Renal cortical epithelial cell (primary cell): ENCODE measurements around the gene PCDHGA7. TPM values are rescaled to one million over a fixed set of nuclear protein-coding genes. Genes with fewer than 3 reads are reported as not detected.
A peak's percentile ranks its signal among the peaks of the same experiment; 100 is the strongest.
"Not testable (repeated sequence)": the region's sequence is repeated elsewhere in the genome, so short reads cannot be mapped to it uniquely, and the experiment has no call there.

Source experiments
- DNase-seq: peaks from one replicate; pipeline ENCODE4 v3.0.0-alpha.2; 2011; ENCODE audit warnings: low read depth
- total RNA-seq: library from RNA; depleted of rRNA; stranded (reverse); fragments of >200 nt; gene quantifications from 2 replicates; pipeline ENCODE4 v1.2.3, GENCODE V29; 2014

PCDHGA7 gene
- total RNA-seq, 1 donor from 2014 or later, result 2.3 TPM

GRCh38 chr5:141430332-141431113 is 48.0 kb downstream of the PCDHGA7 start, which contains the start of gene PCDHGA12:
Gene PCDHGA12 (plus strand): TSS chr5:141430507. CDS start chr5:141430760, 253 bp downstream.
- DNase-seq, result peak; percentile 45

- no peak for DNase-seq
Measured at GRCh38 chr5:141431286-141431685, 48.7 kb downstream of the PCDHGA7 start.

- DNase-seq, result not testable (repeated sequence)
Measured at GRCh38 chr5:141432308-141432707, 49.8 kb downstream of the PCDHGA7 start.

GRCh38 chr5:141432726-141433125 is 50.2 kb downstream of the PCDHGA7 start:
- not testable (repeated sequence) for DNase-seq

- no peak for DNase-seq
Measured at GRCh38 chr5:141434006-141434405, 51.5 kb downstream of the PCDHGA7 start.

Other genes with a start within 250 kb of the PCDHGA7 start
- 0.35 and 10.0 TPM in 2 replicates for gene PCDHB5, start 247.5 kb upstream of the PCDHGA7 start, total RNA-seq
- gene PCDHB6, start 232.7 kb upstream of the PCDHGA7 start, total RNA-seq, result 0.17 and 0.40 TPM in 2 replicates
- gene PCDHB7, start 210.1 kb upstream of the PCDHGA7 start, total RNA-seq, result under 0.01 and 0.85 TPM in 2 replicates
- 0.17 and 0.55 TPM in 2 replicates for gene PCDHB8, start 205.0 kb upstream of the PCDHGA7 start, total RNA-seq
- 0.17 and 1.4 TPM in 2 replicates for gene PCDHB16, start 200.4 kb upstream of the PCDHGA7 start, total RNA-seq
- 0.17 and 0.60 TPM in 2 replicates for gene PCDHB9, start 195.6 kb upstream of the PCDHGA7 start, total RNA-seq
- 0.35 and 0.85 TPM in 2 replicates for gene PCDHB10, start 190.4 kb upstream of the PCDHGA7 start, total RNA-seq
- gene PCDHB11, start 183.1 kb upstream of the PCDHGA7 start, total RNA-seq, result 0.17 and 1.6 TPM in 2 replicates
- gene PCDHB12, start 174.0 kb upstream of the PCDHGA7 start, total RNA-seq, result 1.2 TPM in 1 of 2 replicates, not detected in the other
- 0.17 and 2.9 TPM in 2 replicates for gene PCDHB13, start 168.8 kb upstream of the PCDHGA7 start, total RNA-seq
- 0.35 and 3.5 TPM in 2 replicates for gene PCDHB14, start 159.4 kb upstream of the PCDHGA7 start, total RNA-seq
- gene PCDHB15, start 137.3 kb upstream of the PCDHGA7 start, total RNA-seq, result under 0.01 and 1.3 TPM in 2 replicates
- gene SLC25A2, start 78.7 kb upstream of the PCDHGA7 start, total RNA-seq, result 0.20 and 1.0 TPM in 2 replicates
- gene TAF7, start 62.0 kb upstream of the PCDHGA7 start, total RNA-seq, result 68.9 and 99.9 TPM in 2 replicates
- under 0.01 and 0.80 TPM in 2 replicates for gene PCDHGA1, start 52.2 kb upstream of the PCDHGA7 start, total RNA-seq
- gene PCDHGA2, start 44.0 kb upstream of the PCDHGA7 start, total RNA-seq, result 1.2 and 3.1 TPM in 2 replicates
- gene PCDHGA3, start 38.9 kb upstream of the PCDHGA7 start, total RNA-seq, result 0.17 and 1.0 TPM in 2 replicates
- gene PCDHGB1, start 32.6 kb upstream of the PCDHGA7 start, total RNA-seq, result 0.35 and 4.0 TPM in 2 replicates
- gene PCDHGA4, start 27.7 kb upstream of the PCDHGA7 start, total RNA-seq, result 0.87 and 2.1 TPM in 2 replicates
- gene PCDHGB2, start 22.7 kb upstream of the PCDHGA7 start, total RNA-seq, result 0.35 and 2.7 TPM in 2 replicates
- gene PCDHGA5, start 18.6 kb upstream of the PCDHGA7 start, total RNA-seq, result under 0.01 and 1.3 TPM in 2 replicates
- gene PCDHGB3, start 12.5 kb upstream of the PCDHGA7 start, total RNA-seq, result 0.52 and 2.3 TPM in 2 replicates
- gene PCDHGA6, start 8.9 kb upstream of the PCDHGA7 start, total RNA-seq, result 0.69 and 2.1 TPM in 2 replicates
- 4.9 and 12.5 TPM in 2 replicates for gene PCDHGB4, start 5.0 kb downstream of the PCDHGA7 start, total RNA-seq
- gene PCDHGA8, start 9.9 kb downstream of the PCDHGA7 start, total RNA-seq, result 0.69 and 1.6 TPM in 2 replicates
- gene PCDHGB5, start 15.2 kb downstream of the PCDHGA7 start, total RNA-seq, result 9.4 and 17.8 TPM in 2 replicates
- 0.52 and 3.2 TPM in 2 replicates for gene PCDHGA9, start 20.0 kb downstream of the PCDHGA7 start, total RNA-seq
- gene PCDHGB6, start 25.3 kb downstream of the PCDHGA7 start, total RNA-seq, result 1.0 and 2.3 TPM in 2 replicates
- 0.52 and 5.1 TPM in 2 replicates for gene PCDHGA10, start 30.2 kb downstream of the PCDHGA7 start, total RNA-seq
- gene PCDHGB7, start 34.9 kb downstream of the PCDHGA7 start, total RNA-seq, result 1.7 and 10.4 TPM in 2 replicates
- gene PCDHGA11, start 38.3 kb downstream of the PCDHGA7 start, total RNA-seq, result 1.4 and 3.1 TPM in 2 replicates
- gene PCDHGA12, start 47.8 kb downstream of the PCDHGA7 start, total RNA-seq, result 0.52 and 1.7 TPM in 2 replicates
- gene PCDHGC3, start 93.2 kb downstream of the PCDHGA7 start, total RNA-seq, result 11.8 and 23.6 TPM in 2 replicates
- gene PCDHGC4, start 102.3 kb downstream of the PCDHGA7 start, total RNA-seq, result 1.1 TPM in 1 of 2 replicates, not detected in the other
- gene PCDHGC5, start 106.3 kb downstream of the PCDHGA7 start, total RNA-seq, result 0.17 and 0.80 TPM in 2 replicates
- 73.1 and 113 TPM in 2 replicates for gene DIAPH1, start 236.3 kb downstream of the PCDHGA7 start, total RNA-seq